Fibroblast of lung (primary cell): ENCODE data around the gene TOP1. TPM values are rescaled to one million over a fixed set of nuclear protein-coding genes. Genes with fewer than 3 reads are reported as not detected.

Experiments
- DNase-seq, 2 donors: peaks; one replicate each; pipeline versions ENCODE4 v3.0.0 to v3.0.0-alpha.2; 2010; ENCODE audit warnings: low read depth in 2 of 2
- H2AFZ ChIP-seq: 2 replicates; pipeline ENCODE4 v1.5.1; 2012; ENCODE audit warnings: low read length, control low read depth, inconsistent platforms
- H3K27ac ChIP-seq: 2 replicates; pipeline ENCODE4 v1.5.1; 2011; ENCODE audit warnings: low read length, control low read depth; ENCODE audit not compliant: insufficient read depth
- H3K27me3 ChIP-seq: 2 replicates; pipeline ENCODE4 v1.5.1; 2011; ENCODE audit warnings: mild to moderate bottlenecking, low read length; ENCODE audit not compliant: control insufficient read depth, insufficient read depth
- H3K36me3 ChIP-seq: 2 replicates; pipeline ENCODE4 v1.5.1; 2011; ENCODE audit warnings: low read length; ENCODE audit not compliant: control insufficient read depth, insufficient read depth
- H3K4me1 ChIP-seq: 2 replicates; pipeline ENCODE4 v1.5.1; 2011; ENCODE audit warnings: low read length; ENCODE audit not compliant: control insufficient read depth, insufficient read depth; ENCODE audit errors: extremely low read depth
- H3K4me2 ChIP-seq: 2 replicates; pipeline ENCODE4 v1.5.1; 2011; ENCODE audit warnings: low read length, control low read depth; ENCODE audit not compliant: insufficient read depth; ENCODE audit errors: extremely low read depth
- H3K4me3 ChIP-seq, 4 experiments: fragments of 200-600 bp in 1 of 4; sonication (generic) in 1 of 4; replicated peaks in 1 of 4; 2 replicates each; pipeline ENCODE4 v1.5.1; 2011 to 2016; ENCODE audit warnings: low read length in 4 of 4, low read depth in 3 of 4, mild to moderate bottlenecking in 3 of 4, control low read depth in 2 of 4, inconsistent platforms in 1 of 4, mixed read lengths in 1 of 4; ENCODE audit not compliant: insufficient read depth in 1 of 4; ENCODE audit errors: control extremely low read depth in 1 of 4
- H3K79me2 ChIP-seq: 2 replicates; pipeline ENCODE4 v1.5.1; 2012; ENCODE audit warnings: mild to moderate bottlenecking, low read length, inconsistent platforms; ENCODE audit not compliant: control insufficient read depth, insufficient read depth
- H3K9ac ChIP-seq: 2 replicates; pipeline ENCODE4 v1.5.1; 2011; ENCODE audit warnings: mild to moderate bottlenecking, low read length, control low read depth; ENCODE audit not compliant: insufficient read depth
- H3K9me3 ChIP-seq: 2 replicates; pipeline ENCODE4 v1.5.1; 2012; ENCODE audit warnings: low read depth, low read length; ENCODE audit not compliant: control insufficient read depth, insufficient read depth
- H4K20me1 ChIP-seq: 2 replicates; pipeline ENCODE4 v1.5.1; 2011; ENCODE audit warnings: low read length; ENCODE audit not compliant: control insufficient read depth, insufficient read depth; ENCODE audit errors: extremely low read depth
- CTCF ChIP-seq, 2 donors: IDR thresholded peaks in 1 of 2; conservative IDR thresholded peaks in 1 of 2; 1 replicate in 1 of 2; 2 replicates in 1 of 2; pipeline ENCODE4 v1.5.1; 2011 to 2012; ENCODE audit warnings: low read length in 2 of 2, control low read depth in 1 of 2, inconsistent platforms in 1 of 2, low read depth in 1 of 2, mild to moderate bottlenecking in 1 of 2
- EZH2 ChIP-seq: IDR thresholded peaks from 2 replicates; pipeline ENCODE4 v1.5.1; 2012; ENCODE audit warnings: low read length, control low read depth, mild to moderate bottlenecking; ENCODE audit errors: missing control alignments
- polyA plus RNA-seq, 2 donors: library from polyadenylated mRNA; depleted of rRNA in 1 of 2; stranded (reverse) in 1 of 2; unstranded in 1 of 2; fragments of >200 nt; gene quantifications; 2 replicates each; pipeline ENCODE4 v1.2.1, GENCODE V29; 2011 to 2012; ENCODE audit warnings: missing spikeins in 1 of 2
- total RNA-seq: library from RNA; depleted of rRNA; stranded (reverse); fragments of >200 nt; gene quantifications from 2 replicates; pipeline ENCODE4 v1.2.1, GENCODE V29; 2014

The TOP1 gene
- total and polyA plus RNA-seq, 2 donors (not counting 1 experiment from before 2014, with no cell fraction given) = 18.4 to 35.3 TPM

GRCh38 chr20:41110930-41111577 lies 82.4 kb downstream of the TOP1 start:
- no peaks in the 10 kb centered on the region for H4K20me1 ChIP-seq
- H3K4me1 ChIP-seq = no peaks in the 10 kb centered on the region
- no peaks in the 10 kb centered on the region for H3K27me3 ChIP-seq
- H3K9ac ChIP-seq = no peak overlapping the region
- H3K27ac ChIP-seq = no peak overlapping the region
- no peak overlapping the region for H2AFZ ChIP-seq
- DNase-seq = no peak
- H3K4me2 ChIP-seq = no peak overlapping the region
- peaks cover 20% of the 10 kb centered on the region for H3K36me3 ChIP-seq
- H3K79me2 ChIP-seq = no peaks in the 10 kb centered on the region
- TF ChIP-seq EZH2 (no peak), CTCF (conservative IDR thresholded peaks at IDR 0.05 in 1 of 2, IDR thresholded peaks at IDR 0.05 in 1 of 2; ENCODE audit: low read depth in 1 of 2, low read length in 2 of 2) (no peak)
- no peak overlapping the region for H3K4me3 ChIP-seq
- H3K9me3 ChIP-seq = no peaks in the 10 kb centered on the region

DNA sequence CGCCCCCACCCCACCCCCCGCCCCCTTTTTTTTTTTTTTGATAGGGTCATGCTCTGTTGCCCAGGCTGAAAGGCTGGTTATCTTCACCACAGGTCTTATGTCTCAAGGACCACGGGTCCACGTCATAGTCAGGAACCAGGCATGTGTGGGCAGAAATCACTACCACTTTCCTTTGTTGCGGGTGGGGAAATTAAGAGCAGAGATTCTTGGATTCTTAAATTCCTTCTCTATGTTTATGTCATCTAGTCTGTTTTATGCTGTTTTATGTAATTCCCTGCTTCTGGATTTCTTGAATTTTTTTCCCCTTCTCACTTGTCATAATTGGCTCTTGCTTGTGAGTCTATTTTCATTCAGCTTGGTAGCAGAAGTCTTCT lies 82.9 kb downstream of the TOP1 start:
- no peaks in the 10 kb centered on the region for H4K20me1 ChIP-seq

More for the DNA sequence above, 82.9 kb downstream of the TOP1 start:
- Histone ChIP-seq H3K27me3 (no peaks in the 10 kb centered on the region), H3K36me3 (peaks cover 20% of the 10 kb centered on the region), H3K4me2 (no peak overlapping the region), H3K9me3 (no peaks in the 10 kb centered on the region), H3K4me3 (no peak overlapping the region), H2AFZ (no peak overlapping the region), H3K79me2 (no peaks in the 10 kb centered on the region), H3K9ac (no peak overlapping the region), H3K27ac (no peak overlapping the region), H3K4me1 (no peaks in the 10 kb centered on the region)
- TF ChIP-seq CTCF (conservative IDR thresholded peaks at IDR 0.05 in 1 of 2, IDR thresholded peaks at IDR 0.05 in 1 of 2; ENCODE audit: low read depth in 1 of 2, low read length in 2 of 2) = no peak
- no peak for TF ChIP-seq EZH2
- DNase-seq = no peak
